Hematopoietic multipotent progenitor cell treated with erythropoietin and hydrocortisone succinate and interleukin-3 and kit ligand, for 6 days (in vitro differentiated cells): ENCODE data around the gene FNDC11.

Source experiments
- DNase-seq: peaks from one replicate; pipeline ENCODE4 v3.0.0-alpha.2; 2015

FNDC11 gene

DNA sequence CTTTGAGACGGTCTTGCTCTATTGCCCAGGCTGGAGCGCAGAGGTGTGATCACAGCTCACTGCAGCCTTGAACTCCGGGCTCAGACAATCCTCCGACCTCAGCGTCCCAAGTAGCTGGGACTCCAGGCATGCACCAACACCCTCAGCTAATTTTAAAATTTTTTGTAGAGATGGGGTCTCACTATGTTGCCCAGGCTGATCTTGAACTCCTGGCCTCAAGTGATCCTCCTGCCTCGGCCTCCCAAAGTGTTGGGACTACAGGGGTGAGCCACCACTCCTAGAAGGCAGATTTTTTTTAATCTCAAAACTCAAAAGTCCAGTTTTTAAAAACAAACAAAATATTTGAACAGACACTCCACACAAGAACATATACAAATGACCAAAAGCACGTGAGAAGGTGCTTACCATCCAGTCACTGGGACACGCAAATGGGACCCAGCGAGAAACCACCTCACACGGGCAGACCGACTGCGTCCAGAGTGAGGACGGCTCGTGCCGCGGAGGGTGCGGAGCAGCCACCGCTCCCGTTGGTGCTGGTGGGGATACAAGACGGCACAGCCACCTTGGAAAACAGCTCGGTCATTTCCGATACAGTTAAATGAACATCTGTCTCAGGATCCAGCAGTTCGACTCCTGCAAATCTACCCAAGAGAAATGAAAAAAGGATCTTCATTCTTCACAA, 28.6 kb downstream of the FNDC11 start:
- no peak for DNase-seq

GRCh38 chr20:63585616-63586565, 31.9 kb downstream of the FNDC11 start:
- DNase-seq: no peak

DNA sequence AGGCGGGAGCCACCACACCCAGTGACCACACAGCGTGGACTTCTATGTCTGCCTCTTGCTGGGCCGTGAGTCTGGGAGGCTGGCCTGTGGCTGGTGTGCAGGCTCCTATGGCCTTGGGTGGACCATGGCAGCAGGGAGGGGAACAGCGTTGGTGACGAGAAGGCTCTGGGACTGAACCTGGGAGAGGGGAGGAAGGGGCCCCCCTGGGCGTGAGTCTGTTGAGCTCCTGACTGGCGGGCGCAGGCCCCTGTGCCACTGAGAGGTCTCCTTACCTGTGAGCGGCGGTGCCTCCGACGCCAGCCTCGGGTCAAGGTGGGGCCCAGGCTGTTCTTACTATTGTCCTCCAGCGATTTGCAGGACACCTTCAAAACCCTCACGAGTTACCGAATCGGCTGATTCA, 32.8 kb downstream of the FNDC11 start:
- DNase-seq: no peak

DNA sequence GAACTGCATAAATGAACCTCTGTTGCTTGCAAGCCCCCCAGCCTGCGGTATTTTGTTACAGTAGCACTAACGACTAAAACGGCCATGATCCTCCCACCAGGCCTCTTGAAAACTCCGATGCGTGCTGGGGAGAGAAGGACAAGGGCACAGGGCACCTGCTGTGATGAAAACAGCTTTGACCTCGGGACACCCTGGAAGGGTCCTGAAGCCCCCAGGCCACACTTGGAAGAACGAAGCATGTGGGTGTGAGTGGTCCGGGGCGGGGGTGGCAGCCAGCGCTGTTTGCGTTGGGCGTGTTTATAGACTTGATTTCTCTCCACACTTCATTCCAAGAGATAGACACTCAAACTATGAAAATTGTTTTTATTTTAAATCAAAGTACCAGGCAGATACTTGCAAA, 33.3 kb downstream of the FNDC11 start:
- DNase-seq: no peak

- DNase-seq: no peak
These were observed 34.0 kb downstream of the FNDC11 start for GRCh38 chr20:63587776-63588591.

GRCh38 chr20:63588641-63589041, 34.7 kb downstream of the FNDC11 start:
- no peak for DNase-seq

- DNase-seq: no peak
These were observed 35.6 kb downstream of the FNDC11 start for GRCh38 chr20:63589261-63590217.

DNA sequence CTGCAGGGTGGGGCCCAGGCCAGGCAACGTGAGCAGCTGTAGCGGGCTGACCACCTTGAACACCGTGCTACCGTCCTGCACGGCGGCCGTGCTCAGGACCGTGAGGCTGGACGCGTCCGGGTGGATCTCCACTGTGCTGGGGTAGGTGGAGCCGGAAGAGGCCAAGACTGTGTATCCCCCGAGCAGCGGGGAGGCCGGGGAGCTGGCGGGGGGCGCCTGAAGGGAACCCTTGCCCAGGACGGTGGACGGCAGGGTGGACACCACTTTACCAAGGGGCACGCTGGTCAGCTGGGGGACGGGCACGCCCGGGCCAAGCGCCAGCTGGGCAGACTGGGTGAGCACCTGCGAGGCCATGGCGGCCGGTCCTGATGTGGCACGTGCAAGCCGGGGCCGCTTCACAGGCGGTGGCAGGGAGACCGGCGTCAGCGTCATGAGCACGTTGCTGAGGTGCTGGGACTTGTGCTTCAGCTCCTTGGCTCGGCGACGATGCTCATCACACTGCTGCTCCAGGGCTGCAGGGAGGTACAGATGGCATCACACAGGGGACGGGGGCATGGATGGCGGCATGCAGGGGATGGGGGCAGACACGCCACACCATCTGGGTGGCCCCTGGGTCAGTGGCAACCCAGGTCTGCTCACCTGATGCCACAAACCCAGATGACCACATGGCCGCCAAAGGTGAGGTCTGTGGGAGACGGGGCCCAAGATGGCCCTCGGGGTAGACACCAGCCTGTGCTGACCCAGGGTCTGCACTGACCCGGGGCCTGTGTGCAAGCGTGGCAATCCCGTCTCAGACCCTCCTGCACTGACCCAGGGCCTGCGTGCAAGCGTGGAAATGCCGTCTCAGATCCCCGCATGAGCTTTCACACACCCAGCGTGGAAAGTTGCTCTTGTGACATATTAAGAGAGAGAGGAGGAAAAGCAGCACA, 36.5 kb downstream of the FNDC11 start:
- no peak for DNase-seq

- DNase-seq: no peak
These were observed 37.2 kb downstream of the FNDC11 start for GRCh38 chr20:63591147-63591533.

- no peak for DNase-seq
These were observed 37.9 kb downstream of the FNDC11 start for GRCh38 chr20:63591786-63592355.

- DNase-seq: no peak
These were observed 38.7 kb downstream of the FNDC11 start for GRCh38 chr20:63592661-63593060.

DNA sequence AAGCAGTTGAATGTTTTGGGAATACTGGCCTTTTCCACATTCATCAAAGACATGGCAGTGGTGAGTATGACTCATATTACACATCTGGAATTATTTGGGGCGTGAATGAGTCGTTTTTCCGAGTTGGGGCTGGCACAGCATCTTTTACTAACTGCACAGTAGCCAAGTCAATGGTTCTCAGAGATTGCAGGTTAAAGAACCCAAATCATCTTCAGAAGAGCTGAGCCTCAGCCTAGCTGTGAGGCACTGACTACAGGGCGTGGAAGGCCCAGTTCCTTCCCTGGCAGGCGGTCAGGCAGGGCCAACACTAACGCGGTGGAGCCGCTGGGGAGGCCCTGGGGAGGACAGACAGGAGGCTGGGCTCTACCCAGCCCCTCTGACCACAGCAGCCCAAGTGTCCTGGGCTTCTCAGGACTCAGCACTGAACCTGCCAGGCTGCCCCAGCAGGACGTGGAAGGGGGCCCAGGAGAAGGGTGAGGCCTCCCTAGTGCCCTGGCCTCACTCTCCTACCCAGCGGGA, 40.1 kb downstream of the FNDC11 start:
- DNase-seq: no peak

GRCh38 chr20:63595416-63596127, 41.6 kb downstream of the FNDC11 start:
- DNase-seq: no peak

DNA sequence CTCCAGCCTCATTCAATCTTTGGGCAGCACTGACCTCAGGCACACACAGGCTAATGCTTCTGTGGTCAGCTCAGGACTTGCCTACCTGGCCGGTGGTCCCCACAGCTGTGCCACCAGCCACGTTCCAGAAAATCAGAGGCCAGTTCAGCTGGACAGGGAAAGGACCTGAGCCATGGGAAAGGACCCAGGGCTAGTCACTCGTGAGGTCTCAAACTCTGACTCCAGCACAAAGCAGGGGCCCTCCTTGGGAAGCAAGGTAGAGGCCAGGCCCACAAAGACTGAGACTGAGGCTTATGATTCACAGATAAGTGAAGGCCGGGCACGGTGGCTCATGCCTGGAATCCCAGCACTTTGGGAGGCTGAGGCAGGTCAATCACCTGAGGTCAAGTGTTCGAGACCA, 42.5 kb downstream of the FNDC11 start:
- DNase-seq: no peak

- DNase-seq: no peak
These were observed 43.9 kb downstream of the FNDC11 start for GRCh38 chr20:63597651-63598478.

DNA sequence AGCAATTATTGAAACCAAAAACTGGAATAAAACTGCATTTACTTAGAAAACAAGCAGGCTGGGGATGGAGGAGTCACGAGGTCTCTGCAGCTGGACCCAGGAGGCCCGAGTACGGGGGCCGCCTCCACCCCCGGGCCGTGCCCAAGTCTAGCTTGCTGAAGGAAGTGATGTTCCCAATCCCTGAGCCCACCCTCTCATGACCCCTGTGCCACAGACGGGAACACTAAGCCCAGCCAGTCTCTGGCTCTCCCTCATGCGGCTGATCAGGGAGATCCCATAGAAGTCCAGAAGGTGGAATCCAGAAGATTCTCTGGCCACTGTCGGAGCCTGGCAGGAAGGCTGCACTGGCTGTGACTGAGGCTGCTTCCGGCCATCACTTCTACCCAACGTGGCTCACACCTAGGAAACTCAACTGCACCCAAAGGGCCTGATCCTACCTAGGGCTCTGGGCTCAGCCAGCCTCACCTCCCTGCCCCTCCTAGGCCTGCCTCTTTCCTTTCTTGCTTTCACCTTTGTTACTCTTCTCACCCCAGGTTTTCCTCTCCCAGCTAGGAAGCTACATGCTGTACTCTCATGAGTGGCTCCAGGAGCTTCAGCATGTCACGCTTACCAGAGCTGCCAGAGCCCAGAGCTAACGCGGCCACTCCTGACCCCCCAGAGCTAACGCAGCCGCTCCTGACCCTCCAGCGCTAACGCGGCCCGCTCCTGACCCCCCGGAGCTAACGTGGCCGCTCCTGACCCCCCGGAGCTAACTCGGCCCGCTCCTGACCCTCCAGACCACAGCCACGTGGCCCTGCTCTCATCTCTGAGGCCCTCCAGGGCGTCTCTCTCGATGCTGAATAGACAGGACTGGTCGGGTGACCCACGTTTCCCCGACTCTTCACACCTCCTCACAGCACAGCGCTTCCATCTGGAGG, 44.8 kb downstream of the FNDC11 start:
- DNase-seq: no peak

DNA sequence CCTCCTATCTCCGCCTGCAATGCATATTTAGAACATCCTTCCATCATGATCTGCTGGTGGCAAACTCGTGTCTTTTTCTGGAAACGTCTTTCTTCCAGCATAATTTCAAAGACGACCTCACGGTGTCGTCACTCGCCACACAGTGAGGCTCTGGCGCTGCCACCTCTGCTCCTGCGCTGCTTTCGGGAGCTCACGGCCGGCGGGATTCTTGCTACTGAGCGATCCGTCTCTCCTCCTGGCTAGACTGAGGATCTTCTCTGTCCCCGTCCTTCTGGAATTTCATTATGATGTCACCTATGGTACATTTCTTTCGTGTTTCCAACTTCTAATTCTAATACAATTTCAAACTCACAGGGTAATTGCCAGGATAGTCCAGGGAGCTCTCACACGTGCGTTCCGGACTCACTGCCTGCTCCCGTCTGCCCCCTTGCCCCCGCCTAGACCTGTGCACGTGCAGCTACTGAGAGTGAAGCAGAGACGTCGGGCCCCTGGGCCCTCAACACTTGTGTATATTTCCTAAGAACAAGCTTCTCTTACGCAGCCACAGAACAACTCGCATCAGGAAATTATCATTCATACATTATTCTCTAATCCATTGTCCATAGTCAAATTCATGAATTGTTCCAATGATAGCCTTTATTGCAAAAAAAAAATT, 45.6 kb downstream of the FNDC11 start:
- no peak for DNase-seq
